GM21390 (cell line): ENCODE data around the gene PLEKHG3.

Source experiments
- ATAC-seq: cut with Tn5 transposase; IDR thresholded peaks from one replicate; pipeline ENCODE4 v1.9.1; 2021; ENCODE audit not compliant: unreplicated experiment

Gene PLEKHG3

GRCh38 chr14:64745511-64746091 lies 41.4 kb downstream of the PLEKHG3 start:
- no peak for ATAC-seq

DNA sequence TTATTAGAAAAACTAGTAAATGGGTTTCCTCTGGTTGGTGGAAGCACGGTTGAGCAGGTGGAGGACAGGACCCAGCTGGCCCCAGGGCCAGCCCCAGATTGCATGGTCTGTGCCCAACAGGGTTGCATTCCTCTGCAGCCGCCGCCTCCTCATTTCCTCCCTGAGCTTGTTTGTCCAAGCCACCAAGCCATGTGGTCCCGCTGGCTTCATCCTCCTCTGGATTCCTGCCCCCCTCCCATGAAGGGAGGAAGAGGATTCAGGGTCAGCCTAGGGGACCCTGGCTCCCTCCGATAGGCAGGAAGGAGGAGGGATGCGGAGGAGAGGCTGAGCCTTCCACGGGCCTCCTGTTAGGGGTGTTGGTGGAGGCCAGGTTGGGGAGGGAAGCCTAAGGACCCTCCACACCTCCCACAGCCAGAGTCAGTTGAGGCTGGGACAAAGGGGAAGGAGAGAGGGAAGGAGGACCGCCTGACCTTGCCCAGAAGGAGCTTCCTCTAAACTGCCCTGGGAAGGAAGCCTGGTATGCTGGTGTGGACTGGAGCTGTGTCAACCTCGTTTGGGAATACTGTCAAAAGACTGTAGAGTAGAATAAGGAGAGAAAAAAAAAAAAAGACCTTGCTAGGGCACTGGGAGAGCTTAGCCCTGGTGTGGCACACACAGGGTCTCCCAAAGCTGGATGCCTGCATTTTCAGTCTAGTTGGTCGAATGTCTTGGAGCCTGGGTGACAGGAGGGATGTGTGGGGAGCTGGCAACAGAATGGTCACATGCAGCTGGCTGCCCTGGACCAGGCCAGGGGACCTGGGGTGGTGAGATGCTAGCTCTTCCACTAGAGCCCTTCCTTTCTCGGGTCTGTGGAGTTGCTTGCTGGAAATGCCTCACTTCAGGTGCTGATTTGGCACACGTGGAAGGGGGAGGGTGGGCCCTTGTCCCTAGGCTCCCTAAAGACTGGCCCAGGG lies 42.4 kb downstream of the PLEKHG3 start:
- no peak for ATAC-seq

DNA sequence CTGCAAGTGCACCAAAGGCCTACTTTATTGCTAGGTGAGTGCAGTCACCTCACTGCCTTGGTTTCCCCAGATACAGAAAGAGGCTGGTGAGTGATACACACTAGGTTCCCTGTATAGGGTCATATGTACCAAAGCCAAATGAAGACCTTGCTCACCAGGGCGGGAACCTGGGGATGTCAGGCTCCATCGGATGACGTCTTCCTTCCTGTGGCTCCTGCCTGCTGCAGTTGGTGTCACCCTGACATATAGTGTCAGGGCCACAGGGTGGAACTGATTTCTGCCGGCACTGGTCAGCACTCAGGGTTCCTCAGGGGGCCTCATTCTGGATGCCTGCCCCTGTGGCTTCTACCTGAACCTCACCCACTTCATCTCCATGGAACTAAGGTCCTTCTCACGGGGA lies 43.1 kb downstream of the PLEKHG3 start:
- no peak for ATAC-seq

GRCh38 chr14:64748521-64748920 lies 44.3 kb downstream of the PLEKHG3 start:
- no peak for ATAC-seq

- ATAC-seq, result no peak
These were observed 44.9 kb downstream of the PLEKHG3 start for GRCh38 chr14:64748995-64749714.

DNA sequence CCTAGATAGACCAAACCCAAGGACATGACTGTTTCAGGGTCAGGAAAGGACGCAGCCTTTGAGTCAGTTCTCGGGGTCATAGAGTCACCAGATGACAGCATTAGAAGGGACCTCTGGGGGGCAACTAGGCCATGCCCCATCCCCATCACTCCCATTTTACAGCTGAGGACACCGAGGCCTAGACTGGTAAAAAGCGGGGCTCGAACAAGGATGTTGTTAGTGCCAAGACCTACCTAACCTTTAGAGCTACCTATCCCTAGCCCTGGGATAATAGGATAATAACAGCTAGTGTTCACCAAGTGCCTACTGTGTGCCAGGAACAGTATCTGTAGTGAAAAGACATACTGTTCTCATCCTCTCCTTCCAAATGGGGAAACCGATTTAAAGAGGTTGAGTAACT lies 48.7 kb downstream of the PLEKHG3 start:
- ATAC-seq, result no peak

DNA sequence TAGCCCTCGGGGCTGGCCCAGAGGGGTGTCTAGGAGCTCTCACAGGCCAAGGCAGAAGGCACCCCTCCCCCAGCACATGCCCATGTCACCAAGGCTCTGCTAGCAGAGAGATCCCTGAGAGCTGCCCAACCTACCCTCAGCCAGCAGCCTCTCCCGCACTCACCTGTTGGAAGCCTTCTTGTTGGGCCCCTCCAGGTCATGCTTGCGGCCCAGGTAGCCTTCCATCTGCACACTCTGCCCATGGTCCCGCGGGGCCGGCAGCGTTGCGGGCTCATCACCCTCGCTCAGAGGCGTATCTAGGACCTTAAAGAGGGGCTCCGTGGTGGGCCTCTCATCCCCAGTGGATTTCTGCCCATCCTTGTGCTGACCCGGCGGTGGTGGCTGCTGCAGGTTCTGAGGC lies 49.1 kb downstream of the PLEKHG3 start:
- ATAC-seq, result no peak

- ATAC-seq, result no peak
These were observed 49.8 kb downstream of the PLEKHG3 start for GRCh38 chr14:64753999-64754398.

- no peak for ATAC-seq
These were observed 50.5 kb downstream of the PLEKHG3 start for GRCh38 chr14:64754685-64755084.

DNA sequence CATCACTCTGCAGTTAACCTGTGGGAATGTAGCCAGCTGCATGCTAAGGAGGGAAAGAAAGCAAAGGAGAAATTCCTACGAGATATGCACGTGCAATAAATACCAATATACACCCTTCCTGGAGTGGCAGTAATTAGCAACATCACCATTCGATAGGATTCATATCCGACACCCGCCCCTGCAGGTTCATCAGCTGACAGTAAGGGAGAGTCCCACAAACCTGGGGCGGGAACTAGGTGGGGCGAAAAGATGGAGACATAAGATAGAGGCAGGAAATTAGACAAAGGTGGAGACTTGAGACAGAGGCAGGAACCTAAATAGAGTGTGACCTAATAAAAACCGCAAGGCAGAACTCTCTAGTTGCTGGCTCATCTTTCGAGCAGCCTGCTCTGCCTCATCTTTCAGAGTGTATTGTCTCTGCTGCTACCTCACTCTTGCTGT lies 51.6 kb downstream of the PLEKHG3 start:
- ATAC-seq, result no peak

DNA sequence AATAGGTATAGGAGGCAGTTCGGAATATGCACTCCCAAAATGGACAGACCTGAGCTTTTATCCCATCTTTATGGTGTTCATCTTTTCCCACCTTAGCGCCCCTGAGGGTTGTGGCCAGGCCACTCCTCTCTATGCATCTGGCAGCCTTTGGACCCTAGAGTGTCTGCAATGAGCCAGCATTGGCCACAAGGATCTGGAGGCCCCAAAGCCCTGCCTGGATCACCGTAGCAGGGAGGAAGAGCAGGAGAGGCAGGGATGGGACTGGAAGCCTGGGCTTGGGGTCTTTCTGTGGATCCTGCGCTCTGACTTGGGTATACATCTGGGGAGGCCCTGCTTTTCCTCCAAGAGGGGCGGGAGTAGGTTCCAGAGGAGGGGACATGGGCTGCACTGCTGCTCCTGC lies 52.5 kb downstream of the PLEKHG3 start:
- ATAC-seq, result no peak

- ATAC-seq, result no peak
These were observed 53.4 kb downstream of the PLEKHG3 start for GRCh38 chr14:64757601-64758000.

DNA sequence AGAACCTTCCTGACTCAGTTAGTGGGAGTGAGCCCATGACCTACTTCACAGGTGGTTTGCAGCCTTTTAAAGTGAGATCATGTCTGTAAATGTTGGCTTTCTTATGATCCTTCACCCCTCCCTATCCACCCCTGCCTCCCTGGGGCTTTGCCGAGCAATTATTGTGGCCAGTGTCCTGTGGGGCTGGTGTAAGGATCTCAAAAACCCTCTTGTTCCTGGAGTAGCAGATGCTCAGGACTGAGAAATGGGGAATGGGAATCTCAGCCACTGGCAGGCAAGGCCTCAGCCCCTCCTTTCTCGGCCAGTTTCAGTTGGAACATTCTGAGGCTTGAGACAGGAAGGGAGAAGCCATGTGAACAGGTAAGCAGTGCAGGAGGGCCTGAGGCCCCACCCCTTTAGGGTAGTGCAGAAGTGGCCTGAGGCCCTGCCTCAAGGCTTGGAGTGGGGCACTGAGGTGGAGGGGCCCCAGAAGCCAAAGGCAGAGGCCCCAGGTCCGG lies 53.8 kb downstream of the PLEKHG3 start:
- ATAC-seq, result no peak

GRCh38 chr14:64758691-64759554 lies 54.7 kb downstream of the PLEKHG3 start:
- no peak for ATAC-seq

DNA sequence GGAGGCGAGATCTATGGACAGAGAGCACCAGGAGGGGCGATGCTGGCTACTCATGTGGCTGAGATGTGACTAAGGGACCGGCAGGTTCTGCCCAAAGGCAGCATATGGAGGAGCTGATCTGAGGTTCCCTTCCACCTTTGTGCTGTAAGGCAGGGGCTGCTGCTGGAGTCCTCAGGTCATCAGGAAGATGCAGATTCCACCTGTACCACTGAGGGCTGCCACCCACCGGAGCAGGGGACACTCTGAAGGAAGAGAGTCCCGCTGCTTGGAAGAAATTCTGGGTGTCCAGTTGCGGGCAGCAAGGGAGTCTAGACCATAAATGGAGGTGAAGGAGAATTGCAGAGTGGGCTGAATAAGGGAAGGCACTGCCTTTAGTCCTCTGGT lies 55.3 kb downstream of the PLEKHG3 start:
- ATAC-seq, result no peak

DNA sequence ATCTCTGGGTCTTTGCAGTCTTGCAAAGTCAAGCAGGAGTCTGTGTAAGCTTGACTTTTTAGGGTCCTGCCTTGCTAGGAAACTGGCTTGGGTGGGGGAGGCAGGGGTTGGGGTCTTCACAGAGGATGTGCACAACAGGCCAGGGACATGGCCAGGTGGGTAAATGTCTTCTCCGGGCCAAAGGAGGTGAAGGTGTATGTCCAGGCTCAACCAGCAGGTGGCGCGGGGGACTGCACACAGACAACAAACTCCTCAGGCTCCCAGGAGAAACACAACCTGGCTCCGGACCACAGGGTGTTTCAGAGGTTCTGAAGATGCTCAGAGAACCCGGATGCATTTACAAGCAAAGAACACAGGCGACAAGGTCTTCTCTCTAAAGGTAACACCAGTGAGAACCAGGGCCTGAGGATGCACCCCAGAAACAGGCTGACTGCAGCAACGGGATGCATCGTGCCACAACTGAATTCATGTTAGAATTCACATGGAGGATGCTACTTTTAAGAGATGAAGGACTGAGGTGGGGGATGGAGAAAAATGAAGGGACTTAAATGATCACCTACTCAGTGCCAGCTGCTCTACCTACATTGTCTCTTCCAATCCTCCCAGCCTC lies 56.0 kb downstream of the PLEKHG3 start:
- ATAC-seq, result no peak

- ATAC-seq, result no peak
These were observed 56.7 kb downstream of the PLEKHG3 start for GRCh38 chr14:64760916-64761315.

DNA sequence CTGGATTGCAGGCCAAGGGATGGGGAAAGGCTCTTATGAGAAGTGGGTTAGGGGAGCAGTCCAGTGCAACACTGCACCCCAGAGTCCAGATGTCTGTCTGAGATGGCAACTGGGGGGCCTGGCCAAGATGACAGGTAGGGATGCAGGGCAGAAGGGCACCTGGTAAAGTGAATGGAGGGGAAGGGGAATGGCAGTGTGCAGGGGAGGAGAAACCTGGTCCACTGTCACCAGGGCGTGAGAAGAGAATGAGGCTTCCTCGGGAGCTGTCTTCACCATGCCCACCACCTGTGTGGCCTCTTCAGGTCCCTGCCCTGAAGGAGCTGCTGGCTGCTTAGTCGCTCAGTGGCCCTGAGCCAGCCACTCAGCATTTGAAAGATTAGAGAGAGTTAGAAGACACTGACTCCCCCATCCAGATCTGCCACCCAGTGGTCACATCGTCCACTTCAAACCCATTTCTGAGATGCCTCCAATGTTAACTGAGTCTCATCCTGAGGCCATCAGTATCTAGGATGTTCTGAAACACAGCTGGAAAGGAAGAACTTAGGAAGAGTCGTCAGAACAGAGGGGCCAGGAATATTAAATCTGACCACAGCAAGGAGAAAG lies 57.3 kb downstream of the PLEKHG3 start:
- ATAC-seq, result no peak

DNA sequence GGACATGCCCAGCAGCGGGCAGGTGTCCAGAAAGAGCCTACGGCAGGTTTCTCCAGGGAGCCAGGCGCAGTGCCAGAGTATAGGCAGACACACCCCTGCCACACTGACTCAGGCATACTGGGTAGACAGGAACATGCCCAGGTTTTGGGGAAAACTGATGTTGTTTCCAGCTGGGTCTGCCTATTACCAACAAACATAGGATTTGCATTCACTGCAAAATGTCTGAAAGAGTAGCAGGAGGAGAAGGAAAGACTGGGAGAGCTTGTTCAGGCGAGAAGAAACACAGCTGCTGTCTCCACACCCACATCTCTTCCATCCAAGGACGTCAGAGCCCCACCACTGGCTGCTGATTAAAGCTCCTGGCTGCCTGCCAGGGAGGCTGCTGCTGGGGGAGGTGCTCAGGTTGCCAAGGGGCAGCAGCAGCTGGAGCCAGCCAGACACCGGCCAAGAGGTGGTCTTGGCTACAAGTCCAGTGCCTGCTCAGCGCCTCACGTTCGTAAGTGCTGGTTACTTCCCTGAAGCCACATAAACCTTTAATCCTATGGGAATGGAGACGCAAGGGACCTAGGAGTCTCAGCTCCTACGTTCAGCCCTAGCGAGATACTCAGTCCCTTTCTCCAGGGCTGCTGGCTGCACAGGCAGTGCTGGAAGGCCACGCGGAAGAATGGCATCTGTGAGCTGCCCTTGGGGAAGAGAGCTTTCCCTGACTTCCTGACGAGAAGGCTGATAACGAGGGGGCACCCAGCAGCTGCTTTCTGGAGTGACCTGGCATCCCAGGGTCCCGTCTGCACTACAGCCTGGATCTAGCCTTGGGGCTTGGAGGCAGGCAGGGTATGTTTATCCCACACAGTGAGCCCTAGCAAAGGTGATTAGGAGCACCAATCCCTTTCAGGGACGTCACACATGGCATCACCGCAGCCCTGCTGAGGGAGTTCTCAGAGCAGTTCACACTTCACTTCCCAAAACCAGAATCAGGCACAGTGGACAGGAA lies 58.1 kb downstream of the PLEKHG3 start:
- no peak for ATAC-seq
